Activated naive CD4-positive, alpha-beta T cell (primary cell): ENCODE data around the gene IL1RL1.
"Not testable (repeated sequence)": the region's sequence is repeated elsewhere in the genome, so short reads cannot be mapped to it uniquely, and the experiment has no call there.

ENCODE experiments used
- DNase-seq, 4 experiments: peaks; one replicate each; lab custom pipeline; 2025; lab: John Stamatoyannopoulos, UW

The IL1RL1 gene

GRCh38 chr2:102291319-102292075 lies 19.9 kb upstream of the IL1RL1 start:
- DNase-seq: no peak

- DNase-seq: no peak
Observed at GRCh38 chr2:102294802-102295489, 16.4 kb upstream of the IL1RL1 start.

- no peak for DNase-seq
Observed at GRCh38 chr2:102295566-102295965, 15.8 kb upstream of the IL1RL1 start.

GRCh38 chr2:102296449-102296848 lies 14.9 kb upstream of the IL1RL1 start:
- no peak for DNase-seq

GRCh38 chr2:102297891-102298290 lies 13.5 kb upstream of the IL1RL1 start:
- DNase-seq: no peak

- no peak for DNase-seq
Observed at GRCh38 chr2:102301867-102302362, 9.4 kb upstream of the IL1RL1 start.

- DNase-seq: no peak
Observed at GRCh38 chr2:102302458-102302857, 8.9 kb upstream of the IL1RL1 start.

GRCh38 chr2:102303589-102303988 lies 7.8 kb upstream of the IL1RL1 start:
- no peak for DNase-seq

GRCh38 chr2:102304268-102304667 lies 7.1 kb upstream of the IL1RL1 start:
- no peak for DNase-seq

- no peak for DNase-seq
Observed at GRCh38 chr2:102304711-102305611, 6.4 kb upstream of the IL1RL1 start.

GRCh38 chr2:102306125-102306524 lies 5.2 kb upstream of the IL1RL1 start:
- no peak for DNase-seq

- no peak for DNase-seq
Observed at GRCh38 chr2:102313025-102313424, 1.7 kb downstream of the IL1RL1 start.

- no peak for DNase-seq
Observed at GRCh38 chr2:102313471-102313870, 2.1 kb downstream of the IL1RL1 start.

GRCh38 chr2:102313950-102314349 lies 2.6 kb downstream of the IL1RL1 start:
- no peak for DNase-seq

GRCh38 chr2:102315921-102316320 lies 4.6 kb downstream of the IL1RL1 start:
- DNase-seq: no peak

GRCh38 chr2:102317715-102318114 lies 6.4 kb downstream of the IL1RL1 start:
- no peak for DNase-seq

GRCh38 chr2:102318437-102318836 lies 7.1 kb downstream of the IL1RL1 start:
- no peak for DNase-seq

- no peak for DNase-seq
Observed at GRCh38 chr2:102321941-102322719, 10.8 kb downstream of the IL1RL1 start.

- DNase-seq: not testable (repeated sequence)
Observed at GRCh38 chr2:102324914-102325313, 13.6 kb downstream of the IL1RL1 start.

GRCh38 chr2:102331311-102331980 lies 20.1 kb downstream of the IL1RL1 start:
- no peak for DNase-seq

- no peak for DNase-seq
Observed at GRCh38 chr2:102334486-102334885, 23.1 kb downstream of the IL1RL1 start.
